ENCODE data around the gene SLC13A5. TPM values are rescaled to one million over a fixed set of nuclear protein-coding genes. Genes with fewer than 3 reads are reported as not detected.
A peak's percentile ranks its signal among the peaks of the same experiment; 100 is the strongest.

SLC13A5 gene
- total and polyA plus RNA-seq, 2 donors (not counting 1 experiment from before 2014, with no cell fraction given), result not detected

DNA sequence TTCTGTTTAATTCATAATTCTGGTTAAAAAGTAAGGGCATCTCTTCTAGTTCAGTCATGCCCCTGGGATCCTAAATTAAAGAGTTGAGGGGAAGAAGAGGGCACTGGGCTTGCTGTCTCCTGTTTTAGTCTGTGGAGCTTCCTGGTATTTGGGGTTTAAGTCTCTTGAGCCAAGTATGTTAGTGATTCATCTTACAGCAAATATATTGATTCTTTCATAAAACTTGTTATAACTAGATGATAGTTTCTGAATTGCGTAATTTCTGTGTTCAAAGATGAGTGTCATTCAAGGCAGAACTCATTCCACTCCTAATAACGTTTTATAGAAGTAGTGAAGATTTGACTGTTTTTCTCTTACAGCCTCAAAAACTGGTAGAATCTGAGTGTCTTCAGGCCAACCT, 70.6 kb downstream of the SLC13A5 start:
- Mint-ChIP-seq H3K27me3 (no peaks in the 10 kb centered on the region), H3K4me1 (peaks cover 47% of the 10 kb centered on the region), H3K9me3 (ENCODE audit: insufficient read depth) (no peaks in the 10 kb centered on the region), H3K4me3 (peak overlapping the region; percentile 67), H3K27ac (no peak overlapping the region)
- Histone ChIP-seq H3K9me3 (ENCODE audit: control extremely low read depth in 1 of 3, control insufficient read depth in 2 of 3, insufficient read depth in 1 of 3, low read length in 2 of 3) (no peaks in the 10 kb centered on the region), H3K36me3 (replicated peaks in 1 of 2; ENCODE audit: control extremely low read depth in 1 of 2, control insufficient read depth in 1 of 2, extremely low read depth in 1 of 2, insufficient read depth in 2 of 2, low read length in 1 of 2) (peaks cover 1 to 37% of the 10 kb centered on the region in 2 experiments), H3K79me2 (ENCODE audit: control insufficient read depth, insufficient read depth, low read length) (peaks cover 65% of the 10 kb centered on the region), H3K4me2 (replicated peaks; ENCODE audit: low read depth, low read length, poor library complexity, severe bottlenecking) (no peak overlapping the region), H3K9ac (ENCODE audit: low read length) (no peak overlapping the region), H3K4me1 (ENCODE audit: control insufficient read depth in 2 of 2, insufficient read depth in 2 of 2, low read length in 2 of 2) (peaks cover 22 to 30% of the 10 kb centered on the region in 2 donors), H3K4me3 (ENCODE audit: control extremely low read depth in 1 of 5, extremely low read depth in 1 of 5, insufficient read depth in 1 of 5, low read depth in 2 of 5, low read length in 4 of 5) (no peak overlapping the region), H3K27me3 (replicated peaks in 1 of 4; ENCODE audit: control extremely low read depth in 1 of 4, control insufficient read depth in 3 of 4, insufficient read depth in 4 of 4, low read length in 3 of 4) (no peaks in the 10 kb centered on the region), H4K20me1 (ENCODE audit: control insufficient read depth, insufficient read depth, low read length, poor library complexity, severe bottlenecking) (peaks cover 12% of the 10 kb centered on the region), H3K27ac (ENCODE audit: low read length in 2 of 2) (peak overlapping the region in 1 of 2 donors; percentile 34), H2AFZ (ENCODE audit: insufficient read depth, low read depth, low read length, poor library complexity, severe bottlenecking) (no peak overlapping the region)
- ATAC-seq (ENCODE audit: low read depth) (no peak), DNase-seq (no peak)
- intact Hi-C loops (cut with micrococcal nuclease), result no loop called here
- TF ChIP-seq CTCF (IDR thresholded peaks at IDR 0.05), result no peak
- no peak for TF ChIP-seq EZH2 (IDR thresholded peaks at IDR 0.05; ENCODE audit: borderline replicate concordance, insufficient read depth, low read depth, low read length, poor library complexity, severe bottlenecking)
- ChIA-PET POLR2A (no interaction called here), CTCF (interaction anchor here (1.4 kb wide), 1 partner anchor 9 kb away, joined by 5 read pairs; the partner anchor contains the start of genes C17orf100 and MED31)
- WGBS (ENCODE audit: insufficient coverage), result no CpG with 5 or more reads among the region's 2 CpGs

- ATAC-seq (ENCODE audit: low read depth), result no peak
- intact Hi-C loops (cut with micrococcal nuclease), result loop anchor here (1.0 to 2.0 kb wide), 2 partner anchors 10 to 15 kb away; partner anchors contain the start of genes C17orf100 and MED31
- POLR2A ChIA-PET, result interaction anchor here (0.6 to 1.5 kb wide), 4 partner anchors 10 to 1453 kb away, joined by 3 to 5 read pairs (median 4); partner anchors contain the start of genes C17orf100 and MED31
- no peaks in the 10 kb centered on the region for H3K27me3 Mint-ChIP-seq
- H3K9me3 Mint-ChIP-seq (ENCODE audit: insufficient read depth), result no peaks in the 10 kb centered on the region
- WGBS (ENCODE audit: insufficient coverage), result 5% methylated on average over 16 of the region's 20 CpGs
- H3K79me2 ChIP-seq (ENCODE audit: control insufficient read depth, insufficient read depth, low read length), result peaks cover 57% of the 10 kb centered on the region
- H3K27ac Mint-ChIP-seq, result peak overlapping the region; percentile 99
- H3K4me1 ChIP-seq (ENCODE audit: control insufficient read depth in 2 of 2, insufficient read depth in 2 of 2, low read length in 2 of 2), result peaks cover 22 to 30% of the 10 kb centered on the region in 2 donors
- H3K27me3 ChIP-seq (replicated peaks in 1 of 4; ENCODE audit: control extremely low read depth in 1 of 4, control insufficient read depth in 3 of 4, insufficient read depth in 4 of 4, low read length in 3 of 4), result no peaks in the 10 kb centered on the region
- peak overlapping the region; percentile 83 to 94 (median 89) for H3K4me3 ChIP-seq (ENCODE audit: control extremely low read depth in 1 of 5, extremely low read depth in 1 of 5, insufficient read depth in 1 of 5, low read depth in 2 of 5, low read length in 4 of 5)
- no peak for DNase-seq
- H2AFZ ChIP-seq (ENCODE audit: insufficient read depth, low read depth, low read length, poor library complexity, severe bottlenecking), result peak overlapping the region; percentile 99
- peak overlapping the region; percentile 64 to 89 for H3K27ac ChIP-seq (ENCODE audit: low read length in 2 of 2)
- H3K36me3 ChIP-seq (replicated peaks in 1 of 2; ENCODE audit: control extremely low read depth in 1 of 2, control insufficient read depth in 1 of 2, extremely low read depth in 1 of 2, insufficient read depth in 2 of 2, low read length in 1 of 2), result peaks cover 1 to 32% of the 10 kb centered on the region in 2 experiments
- CTCF ChIA-PET, result interaction anchor here (1.4 kb wide), 1 partner anchor 10 kb away, joined by 5 read pairs; the partner anchor contains the start of genes C17orf100 and MED31
- peaks cover 12% of the 10 kb centered on the region for H4K20me1 ChIP-seq (ENCODE audit: control insufficient read depth, insufficient read depth, low read length, poor library complexity, severe bottlenecking)
- no peak for TF ChIP-seq CTCF (IDR thresholded peaks at IDR 0.05)
- no peak for TF ChIP-seq EZH2 (IDR thresholded peaks at IDR 0.05; ENCODE audit: borderline replicate concordance, insufficient read depth, low read depth, low read length, poor library complexity, severe bottlenecking)
- peaks cover 40% of the 10 kb centered on the region for H3K4me1 Mint-ChIP-seq
- H3K4me3 Mint-ChIP-seq, result peak overlapping the region; percentile 98
- H3K4me2 ChIP-seq (replicated peaks; ENCODE audit: low read depth, low read length, poor library complexity, severe bottlenecking), result peak overlapping the region; percentile 87
- H3K9ac ChIP-seq (ENCODE audit: low read length), result peak overlapping the region; percentile 90
- no peaks in the 10 kb centered on the region for H3K9me3 ChIP-seq (ENCODE audit: control extremely low read depth in 1 of 3, control insufficient read depth in 2 of 3, insufficient read depth in 1 of 3, low read length in 2 of 3)
Observed at GRCh38 chr17:6641247-6641863, 71.8 kb downstream of the SLC13A5 start.

Measured in B cell (primary cell).